ENCODE data around the gene FAM32A. TPM values are rescaled to one million over a fixed set of nuclear protein-coding genes. Genes with fewer than 3 reads are reported as not detected.

Gene FAM32A
- 10 to 100 TPM; 63.0 to 68.5 TPM for polyA plus RNA-seq

DNA sequence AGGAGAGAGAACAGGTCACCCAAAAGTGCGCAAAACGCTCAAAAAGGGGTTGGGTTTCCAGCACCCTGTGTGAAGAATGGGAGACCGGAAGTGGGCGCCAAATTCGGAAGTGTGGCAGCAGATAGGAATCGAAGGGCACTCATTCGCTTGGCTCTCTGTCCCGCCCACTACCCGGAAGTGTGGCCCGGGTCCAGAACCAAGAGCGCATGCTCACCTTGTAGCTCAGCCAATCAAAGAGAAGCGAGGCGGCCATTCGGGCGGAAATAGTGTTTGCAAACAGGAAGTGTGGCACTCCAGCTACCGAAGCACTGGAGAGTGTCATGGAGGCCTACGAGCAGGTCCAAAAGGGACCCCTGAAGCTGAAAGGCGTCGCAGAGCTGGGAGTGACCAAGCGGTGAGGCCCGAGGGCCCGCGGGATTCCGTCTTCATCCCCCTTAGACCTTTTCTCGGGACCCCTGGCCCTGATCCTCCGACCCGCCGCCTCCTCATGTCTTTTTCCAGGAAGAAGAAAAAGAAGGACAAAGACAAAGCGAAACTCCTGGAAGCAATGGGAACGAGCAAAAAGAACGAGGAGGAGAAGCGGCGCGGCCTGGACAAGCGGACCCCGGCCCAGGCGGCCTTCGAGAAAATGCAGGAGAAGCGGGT, at the start of gene FAM32A:
Gene FAM32A, plus strand, starts transcription at position 288 of the 645 bp plus-strand sequence. Its CDS starts 33 bp downstream, at position 321.
- H3K27ac ChIP-seq (ENCODE audit: low read depth in 2 of 2, low read length in 1 of 2), result peak within 1 kb of the TSS; percentile 89 to 92
- no peaks in the 10 kb centered on the region for H3K9me3 ChIP-seq (ENCODE audit: control insufficient read depth in 2 of 2, insufficient read depth in 1 of 2, low read depth in 1 of 2, low read length in 1 of 2)
- no peaks in the 10 kb centered on the region for H3K27me3 ChIP-seq (ENCODE audit: control insufficient read depth in 1 of 2, insufficient read depth in 2 of 2, low read length in 2 of 2)
- H3K4me1 ChIP-seq (ENCODE audit: control insufficient read depth in 2 of 2, insufficient read depth in 2 of 2, low read length in 1 of 2), result peaks cover 0 to 7% of the 10 kb centered on the region in 2 donors
- 0% methylated on average over 39 of the region's 39 CpGs for WGBS, 2 donors
- peak within 1 kb of the TSS; percentile 97 to 100 for H3K4me3 ChIP-seq (ENCODE audit: low read depth in 1 of 2, low read length in 2 of 2)
- H3K36me3 ChIP-seq (ENCODE audit: control insufficient read depth in 2 of 2, insufficient read depth in 2 of 2, low read length in 1 of 2), result peaks cover 4 to 13% of the 10 kb centered on the region in 2 donors

GRCh38 chr19:16135430-16136127, 49.6 kb upstream of the FAM32A start:
- Histone ChIP-seq H3K4me3 (ENCODE audit: low read depth in 1 of 2, low read length in 2 of 2) (no peak overlapping the region), H3K27ac (ENCODE audit: low read depth in 2 of 2, low read length in 1 of 2) (no peak overlapping the region), H3K4me1 (ENCODE audit: control insufficient read depth in 2 of 2, insufficient read depth in 2 of 2, low read length in 1 of 2) (peaks cover 0 to 2% of the 10 kb centered on the region in 2 donors), H3K9me3 (ENCODE audit: control insufficient read depth in 2 of 2, insufficient read depth in 1 of 2, low read depth in 1 of 2, low read length in 1 of 2) (no peaks in the 10 kb centered on the region), H3K27me3 (ENCODE audit: control insufficient read depth in 1 of 2, insufficient read depth in 2 of 2, low read length in 2 of 2) (no peaks in the 10 kb centered on the region), H3K36me3 (ENCODE audit: control insufficient read depth in 2 of 2, insufficient read depth in 2 of 2, low read length in 1 of 2) (peaks cover 11 to 23% of the 10 kb centered on the region in 2 donors)
- WGBS, 2 donors, result 88% methylated on average over 4 of the region's 4 CpGs

DNA sequence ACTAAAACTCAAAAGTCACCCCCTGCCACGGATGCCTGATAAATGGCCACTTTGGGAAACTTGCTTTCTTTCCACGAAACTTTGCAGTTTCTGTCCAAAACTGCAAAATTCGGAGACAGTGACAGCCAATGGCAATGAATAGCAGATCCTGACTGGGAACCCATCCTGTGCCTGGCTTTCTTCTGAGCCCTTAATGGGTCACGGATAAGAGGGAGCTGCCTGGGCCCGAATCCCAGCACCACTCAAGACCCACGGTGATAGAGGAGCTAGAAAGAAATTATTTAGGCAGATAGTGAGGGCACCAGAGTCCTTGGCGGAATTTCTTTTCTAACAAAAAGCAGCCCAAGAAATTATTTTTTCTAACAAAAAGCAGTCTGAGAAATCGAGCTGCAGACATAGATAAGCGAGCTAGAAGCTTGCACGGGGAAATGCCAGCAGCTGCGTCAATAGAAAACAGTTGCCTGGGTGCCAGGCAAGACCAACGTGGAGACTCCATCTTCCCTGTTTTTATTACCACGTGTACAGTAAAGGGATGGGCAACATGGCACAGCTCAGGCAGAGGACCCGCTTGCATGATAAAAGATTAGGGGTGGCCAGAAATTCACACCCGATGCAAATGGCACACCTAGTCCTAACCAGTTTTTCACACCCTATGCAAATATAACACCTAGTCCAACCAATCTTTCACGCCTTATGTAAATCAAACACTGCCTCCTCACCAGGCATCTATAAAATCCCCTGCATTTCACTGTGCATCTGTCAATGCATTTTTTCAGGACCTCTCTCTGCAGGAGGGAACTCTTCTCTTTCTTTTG, 48.8 kb upstream of the FAM32A start:
- no peak overlapping the region for H3K27ac ChIP-seq (ENCODE audit: low read depth in 2 of 2, low read length in 1 of 2)
- H3K9me3 ChIP-seq (ENCODE audit: control insufficient read depth in 2 of 2, insufficient read depth in 1 of 2, low read depth in 1 of 2, low read length in 1 of 2), result no peaks in the 10 kb centered on the region
- peaks cover 0 to 2% of the 10 kb centered on the region in 2 donors for H3K4me1 ChIP-seq (ENCODE audit: control insufficient read depth in 2 of 2, insufficient read depth in 2 of 2, low read length in 1 of 2)
- WGBS, 2 donors, result 51 to 56% methylated on average over 16 of the region's 16 CpGs
- H3K27me3 ChIP-seq (ENCODE audit: control insufficient read depth in 1 of 2, insufficient read depth in 2 of 2, low read length in 2 of 2), result no peaks in the 10 kb centered on the region
- H3K36me3 ChIP-seq (ENCODE audit: control insufficient read depth in 2 of 2, insufficient read depth in 2 of 2, low read length in 1 of 2), result peaks cover 11 to 22% of the 10 kb centered on the region in 2 donors
- H3K4me3 ChIP-seq (ENCODE audit: low read depth in 1 of 2, low read length in 2 of 2), result no peak overlapping the region

GRCh38 chr19:16139752-16140151, 45.5 kb upstream of the FAM32A start:
- 63 to 66% methylated on average over 13 of the region's 13 CpGs for WGBS, 2 donors
- no peaks in the 10 kb centered on the region for H3K9me3 ChIP-seq (ENCODE audit: control insufficient read depth in 2 of 2, insufficient read depth in 1 of 2, low read depth in 1 of 2, low read length in 1 of 2)
- no peaks in the 10 kb centered on the region for H3K36me3 ChIP-seq (ENCODE audit: control insufficient read depth in 2 of 2, insufficient read depth in 2 of 2, low read length in 1 of 2)
- H3K4me3 ChIP-seq (ENCODE audit: low read depth in 1 of 2, low read length in 2 of 2), result no peak overlapping the region
- H3K27ac ChIP-seq (ENCODE audit: low read depth in 2 of 2, low read length in 1 of 2), result no peak overlapping the region
- peaks cover 0 to 8% of the 10 kb centered on the region in 2 donors for H3K4me1 ChIP-seq (ENCODE audit: control insufficient read depth in 2 of 2, insufficient read depth in 2 of 2, low read length in 1 of 2)
- no peaks in the 10 kb centered on the region for H3K27me3 ChIP-seq (ENCODE audit: control insufficient read depth in 1 of 2, insufficient read depth in 2 of 2, low read length in 2 of 2)

DNA sequence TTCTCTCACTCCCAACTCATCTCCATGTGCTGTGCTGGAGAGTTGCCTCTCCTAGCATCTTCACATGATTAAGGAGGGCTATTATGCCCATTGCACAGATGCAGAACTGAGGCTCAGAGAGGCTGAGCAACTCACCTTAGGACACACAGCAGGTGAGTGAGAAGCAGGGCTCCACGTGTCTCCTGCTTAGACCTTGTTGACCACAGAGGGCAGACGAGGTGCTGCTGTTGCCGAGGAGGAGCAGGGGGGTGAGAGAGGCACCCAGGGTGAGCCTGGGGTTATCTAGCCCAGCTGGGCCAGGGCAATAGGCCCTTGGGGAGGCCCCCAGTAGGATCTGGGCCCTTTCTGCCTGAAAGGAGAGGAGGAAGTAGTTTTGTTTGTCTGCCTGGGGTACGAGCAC, 44.2 kb upstream of the FAM32A start:
- Histone ChIP-seq H3K27ac (ENCODE audit: low read depth in 2 of 2, low read length in 1 of 2) (no peak overlapping the region), H3K36me3 (ENCODE audit: control insufficient read depth in 2 of 2, insufficient read depth in 2 of 2, low read length in 1 of 2) (no peaks in the 10 kb centered on the region), H3K27me3 (ENCODE audit: control insufficient read depth in 1 of 2, insufficient read depth in 2 of 2, low read length in 2 of 2) (no peaks in the 10 kb centered on the region), H3K4me1 (ENCODE audit: control insufficient read depth in 2 of 2, insufficient read depth in 2 of 2, low read length in 1 of 2) (peaks cover 0 to 6% of the 10 kb centered on the region in 2 donors), H3K9me3 (ENCODE audit: control insufficient read depth in 2 of 2, insufficient read depth in 1 of 2, low read depth in 1 of 2, low read length in 1 of 2) (no peaks in the 10 kb centered on the region), H3K4me3 (ENCODE audit: low read depth in 1 of 2, low read length in 2 of 2) (no peak overlapping the region)
- WGBS, 2 donors, result 61 to 65% methylated on average over 4 of the region's 4 CpGs

GRCh38 chr19:16142032-16142580, 43.1 kb upstream of the FAM32A start:
- no peak overlapping the region for H3K27ac ChIP-seq (ENCODE audit: low read depth in 2 of 2, low read length in 1 of 2)

GRCh38 chr19:16143399-16144215, 41.6 kb upstream of the FAM32A start, which contains the start of gene HSH2D:
HSH2D (plus strand) TSS chr19:16143685; CDS start chr19:16148751, 5,066 bp downstream.
- Histone ChIP-seq H3K27ac (ENCODE audit: low read depth in 2 of 2, low read length in 1 of 2) (peak within 1 kb of the TSS in 1 of 2 donors; percentile 63), H3K9me3 (ENCODE audit: control insufficient read depth in 2 of 2, insufficient read depth in 1 of 2, low read depth in 1 of 2, low read length in 1 of 2) (no peaks in the 10 kb centered on the region), H3K4me3 (ENCODE audit: low read depth in 1 of 2, low read length in 2 of 2) (peak within 1 kb of the TSS in 1 of 2 donors; percentile 26), H3K4me1 (ENCODE audit: control insufficient read depth in 2 of 2, insufficient read depth in 2 of 2, low read length in 1 of 2) (peaks cover 0 to 7% of the 10 kb centered on the region in 2 donors), H3K27me3 (ENCODE audit: control insufficient read depth in 1 of 2, insufficient read depth in 2 of 2, low read length in 2 of 2) (no peaks in the 10 kb centered on the region), H3K36me3 (ENCODE audit: control insufficient read depth in 2 of 2, insufficient read depth in 2 of 2, low read length in 1 of 2) (no peaks in the 10 kb centered on the region)
- WGBS, 2 donors, result 23 to 34% methylated on average over 13 of the region's 13 CpGs

More at GRCh38 chr19:16142032-16142580, 43.1 kb upstream of the FAM32A start:
- Histone ChIP-seq H3K36me3 (ENCODE audit: control insufficient read depth in 2 of 2, insufficient read depth in 2 of 2, low read length in 1 of 2) (no peaks in the 10 kb centered on the region), H3K27me3 (ENCODE audit: control insufficient read depth in 1 of 2, insufficient read depth in 2 of 2, low read length in 2 of 2) (no peaks in the 10 kb centered on the region), H3K9me3 (ENCODE audit: control insufficient read depth in 2 of 2, insufficient read depth in 1 of 2, low read depth in 1 of 2, low read length in 1 of 2) (no peaks in the 10 kb centered on the region), H3K4me3 (ENCODE audit: low read depth in 1 of 2, low read length in 2 of 2) (no peak overlapping the region), H3K4me1 (ENCODE audit: control insufficient read depth in 2 of 2, insufficient read depth in 2 of 2, low read length in 1 of 2) (peaks cover 0 to 6% of the 10 kb centered on the region in 2 donors)
- WGBS, 2 donors, result 77 to 83% methylated on average over 9 of the region's 9 CpGs

GRCh38 chr19:16144216-16144581, 41.0 kb upstream of the FAM32A start:
- Histone ChIP-seq H3K36me3 (ENCODE audit: control insufficient read depth in 2 of 2, insufficient read depth in 2 of 2, low read length in 1 of 2) (no peaks in the 10 kb centered on the region), H3K27ac (ENCODE audit: low read depth in 2 of 2, low read length in 1 of 2) (no peak overlapping the region), H3K4me3 (ENCODE audit: low read depth in 1 of 2, low read length in 2 of 2) (no peak overlapping the region), H3K27me3 (ENCODE audit: control insufficient read depth in 1 of 2, insufficient read depth in 2 of 2, low read length in 2 of 2) (no peaks in the 10 kb centered on the region), H3K4me1 (ENCODE audit: control insufficient read depth in 2 of 2, insufficient read depth in 2 of 2, low read length in 1 of 2) (peaks cover 0 to 12% of the 10 kb centered on the region in 2 donors), H3K9me3 (ENCODE audit: control insufficient read depth in 2 of 2, insufficient read depth in 1 of 2, low read depth in 1 of 2, low read length in 1 of 2) (no peaks in the 10 kb centered on the region)
- whole genome bisulfite sequencing, 2 donors, result 52 to 60% methylated on average over 1 of the region's 1 CpG

Data from esophagus (tissue), 2 donors.